Measurements from ENCODE around the gene ATAD3C. TPM values are rescaled to one million over a fixed set of nuclear protein-coding genes. Genes with fewer than 3 reads are reported as not detected.
"Not testable (repeated sequence)": the region's sequence is repeated elsewhere in the genome, so short reads cannot be mapped to it uniquely, and the experiment has no call there.

Gene ATAD3C
- total and polyA plus RNA-seq, 2 of the 4 experiments (the other 2 are of a cell fraction): not detected

DNA sequence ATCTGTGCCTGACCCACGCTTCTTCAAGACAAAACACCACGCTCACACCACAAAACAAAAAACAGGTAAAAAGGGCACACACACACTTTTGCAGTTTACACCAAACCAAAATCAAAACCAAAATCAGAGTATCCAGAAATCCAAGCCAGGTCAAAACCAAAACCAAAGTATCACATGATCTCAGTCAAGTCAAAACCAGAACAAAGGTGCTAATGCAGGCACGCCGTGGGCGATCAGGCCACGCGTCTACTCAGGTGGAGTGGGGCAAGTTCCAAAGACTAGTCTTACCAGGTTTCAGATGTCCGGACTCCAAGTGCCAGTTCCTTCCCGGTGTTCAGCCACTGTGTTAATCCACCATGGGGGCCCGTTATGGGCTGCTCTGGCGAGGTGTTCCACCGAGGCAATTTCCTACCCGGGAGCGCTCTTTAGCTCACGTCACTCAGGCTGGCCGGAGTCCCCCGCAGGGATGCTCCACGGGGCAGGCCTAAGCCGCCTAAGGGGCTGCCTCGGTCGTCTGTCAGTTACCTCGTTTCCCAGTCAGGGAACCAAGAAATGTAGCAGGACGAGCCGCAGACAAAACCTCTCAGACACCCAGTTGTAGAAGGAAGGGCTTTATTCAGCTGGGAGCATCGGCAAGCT lies 31.5 kb upstream of the ATAD3C start:
- H3K4me1 ChIP-seq (ENCODE audit: control insufficient read depth, insufficient read depth, low read length); H2BK15ac ChIP-seq (ENCODE audit: low read depth, low read length); H3K9me3 ChIP-seq (ENCODE audit: control insufficient read depth, insufficient read depth, low read length); H2AK9ac ChIP-seq (replicated peaks; ENCODE audit: low read depth, low read length, poor library complexity); H3K4me3 ChIP-seq (ENCODE audit: insufficient read depth, low read depth, low read length); H3K27ac ChIP-seq (ENCODE audit: insufficient read depth, low read length); in situ Hi-C loops (cut with MboI; ENCODE audit: low sequenced_read_pairs); H3K9ac ChIP-seq (ENCODE audit: low read depth, low read length); H3K27me3 ChIP-seq (ENCODE audit: control insufficient read depth, insufficient read depth, low read length); H3K4me2 ChIP-seq (ENCODE audit: low read depth, low read length); H3K9me1 ChIP-seq (ENCODE audit: insufficient read depth, low read length); H3K56ac ChIP-seq (ENCODE audit: extremely low read depth, insufficient read depth, low read length); H4K5ac ChIP-seq (ENCODE audit: low read depth, low read length); intact Hi-C loops (cut with micrococcal nuclease); H3K36me3 ChIP-seq (ENCODE audit: control insufficient read depth, insufficient read depth, low read length); H2BK120ac ChIP-seq (ENCODE audit: low read depth, low read length); H3K79me1 ChIP-seq (ENCODE audit: low read depth in 1 of 2, low read length in 2 of 2); H4K91ac ChIP-seq (ENCODE audit: insufficient read depth, low read depth, low read length); ATAC-seq (ENCODE audit: low read depth); H2BK20ac ChIP-seq (ENCODE audit: low read depth, low read length); H3K4ac ChIP-seq (ENCODE audit: low read depth, low read length); H3K18ac ChIP-seq (ENCODE audit: low read depth, low read length); H2AFZ ChIP-seq (replicated peaks; ENCODE audit: low read length, poor library complexity); H2AK5ac ChIP-seq (ENCODE audit: low read depth, low read length); H4K20me1 ChIP-seq (ENCODE audit: insufficient read depth, low read length); BruUV-seq (replicated peaks); H3K23ac ChIP-seq (ENCODE audit: low read depth, low read length); POLR2A ChIA-PET (ENCODE audit: unreplicated experiment); H3K14ac ChIP-seq (replicated peaks; ENCODE audit: low read depth, low read length); dilution Hi-C loops (cut with HindIII; ENCODE audit: low sequenced_read_pairs, unreplicated experiment); DNase-seq; H2BK5ac ChIP-seq (ENCODE audit: low read depth, low read length, poor library complexity, severe bottlenecking); CTCF ChIA-PET; H4K8ac ChIP-seq (ENCODE audit: low read depth in 2 of 2, low read length in 2 of 2): not testable (repeated sequence)
- WGBS, 2 experiments (ENCODE audit: extremely low coverage in 2 of 2, insufficient read length in 1 of 2): 86% methylated on average over 17 of the region's 25 CpGs; no CpG with 5 or more reads in 1 of the 2 experiments
